Middle frontal gyrus (tissue), 1 donor: ENCODE data around the gene MEPE.

ENCODE experiments used
- DNase-seq: peaks from one replicate; pipeline ENCODE4 v3.0.0-alpha.2; 2015; ENCODE audit warnings: low spot score; ENCODE audit errors: extremely low spot score

The MEPE gene, protein sequence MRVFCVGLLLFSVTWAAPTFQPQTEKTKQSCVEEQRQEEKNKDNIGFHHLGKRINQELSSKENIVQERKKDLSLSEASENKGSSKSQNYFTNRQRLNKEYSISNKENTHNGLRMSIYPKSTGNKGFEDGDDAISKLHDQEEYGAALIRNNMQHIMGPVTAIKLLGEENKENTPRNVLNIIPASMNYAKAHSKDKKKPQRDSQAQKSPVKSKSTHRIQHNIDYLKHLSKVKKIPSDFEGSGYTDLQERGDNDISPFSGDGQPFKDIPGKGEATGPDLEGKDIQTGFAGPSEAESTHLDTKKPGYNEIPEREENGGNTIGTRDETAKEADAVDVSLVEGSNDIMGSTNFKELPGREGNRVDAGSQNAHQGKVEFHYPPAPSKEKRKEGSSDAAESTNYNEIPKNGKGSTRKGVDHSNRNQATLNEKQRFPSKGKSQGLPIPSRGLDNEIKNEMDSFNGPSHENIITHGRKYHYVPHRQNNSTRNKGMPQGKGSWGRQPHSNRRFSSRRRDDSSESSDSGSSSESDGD

GRCh38 chr4:87832669-87833068 lies at the start of gene MEPE:
Gene MEPE, plus strand, starts transcription at chr4:87832969. Its CDS starts 1,746 bp downstream, at chr4:87834715.
- no peak for DNase-seq

DNA sequence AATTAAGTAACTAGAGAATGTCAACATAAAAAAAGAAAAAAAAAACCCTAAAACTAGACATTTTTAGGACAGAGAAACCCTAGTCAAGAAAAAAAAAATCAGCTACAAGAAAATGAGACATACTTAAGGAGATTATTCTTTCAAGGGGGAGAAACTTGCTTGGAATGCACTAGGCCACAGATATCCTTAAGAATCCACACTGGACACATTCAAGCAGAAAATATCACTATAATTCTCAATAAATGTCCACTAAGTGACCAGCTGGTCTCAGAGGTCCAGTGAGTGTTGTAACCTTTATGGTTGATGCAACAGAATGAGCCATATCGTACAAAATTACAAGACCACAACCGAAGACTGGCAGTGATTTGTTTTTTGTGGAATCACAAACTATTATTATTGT lies 49.0 kb upstream of the MEPE start:
- DNase-seq: no peak

DNA sequence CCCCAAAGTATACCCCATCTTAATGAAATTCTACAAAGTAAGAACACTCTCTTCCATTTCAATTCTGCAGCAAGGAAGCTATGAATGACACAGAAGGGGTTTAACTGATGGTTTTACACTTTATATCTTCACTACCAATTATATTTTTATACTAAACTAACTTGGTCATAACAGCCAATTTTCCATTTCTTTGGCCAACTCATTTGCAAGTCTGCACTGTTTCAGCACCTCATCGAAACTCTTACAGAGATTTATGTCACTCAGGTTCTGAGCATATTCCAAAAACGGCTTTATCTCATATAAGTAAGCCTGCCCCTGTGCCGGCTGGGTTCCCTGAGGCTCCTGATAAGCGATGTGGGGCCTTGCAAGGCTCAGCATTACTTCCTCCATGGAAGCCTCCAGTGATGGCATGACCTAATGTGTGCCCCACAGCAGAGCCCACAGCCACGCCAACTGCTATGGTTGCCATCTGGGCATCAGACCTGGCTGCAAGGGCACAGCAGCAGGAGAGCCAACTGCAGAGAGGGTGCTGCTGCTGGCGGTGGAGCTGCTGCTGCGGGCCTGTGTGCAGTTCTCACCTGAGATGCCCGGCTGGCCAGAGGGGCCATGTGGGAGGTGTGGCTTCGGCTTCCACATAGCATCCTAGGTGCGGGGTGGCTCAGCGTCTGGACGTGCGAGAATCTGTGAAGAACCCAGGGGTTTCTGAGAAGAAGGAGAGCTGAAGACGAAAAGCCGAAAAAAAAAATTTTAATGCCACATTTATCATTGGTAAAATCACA lies 46.8 kb upstream of the MEPE start:
- no peak for DNase-seq

GRCh38 chr4:87799301-87800113 lies 33.3 kb upstream of the MEPE start, which contains the start of gene IBSP:
Gene IBSP, plus strand, starts transcription at chr4:87799554. Its CDS starts 2,808 bp downstream, at chr4:87802362.
- no peak for DNase-seq

- DNase-seq: no peak
These were observed 29.9 kb upstream of the MEPE start for GRCh38 chr4:87802858-87803257.

DNA sequence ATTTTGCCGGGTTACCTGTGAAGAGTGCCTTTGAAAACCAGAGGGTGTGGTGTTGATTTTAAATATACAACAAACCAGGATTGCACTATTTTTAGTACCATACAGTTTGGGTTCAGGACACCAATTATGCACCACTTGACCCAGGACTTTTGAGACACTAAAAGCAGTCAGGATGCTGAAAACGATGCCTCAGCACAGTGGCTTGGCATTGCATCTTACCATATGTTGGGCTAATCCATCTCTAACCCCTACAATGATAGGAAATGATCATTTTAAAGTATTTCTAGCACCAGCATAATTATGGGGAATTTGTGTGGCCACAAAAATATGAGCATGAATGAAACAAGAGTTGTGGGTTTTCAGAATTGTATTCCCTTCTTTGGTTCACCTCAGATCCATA lies 29.3 kb upstream of the MEPE start:
- no peak for DNase-seq

DNA sequence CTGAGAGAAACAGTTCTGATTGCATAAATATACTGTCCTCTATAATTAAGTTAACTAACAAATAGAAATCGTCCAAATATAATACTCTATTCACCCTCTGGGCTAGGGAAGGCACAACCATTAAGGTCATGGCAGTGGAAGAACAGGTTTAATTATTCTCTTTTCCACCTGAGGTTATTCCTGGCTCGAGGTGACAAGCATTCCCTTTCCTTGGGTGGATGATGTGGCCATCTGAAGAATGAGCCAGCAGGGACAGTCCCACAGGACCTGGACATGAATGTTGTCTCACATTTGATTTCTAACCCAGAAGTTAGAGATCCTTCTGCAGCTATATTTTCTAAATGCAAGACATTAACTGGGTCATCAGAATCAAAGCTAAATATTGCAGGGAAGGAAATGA lies 27.9 kb upstream of the MEPE start:
- no peak for DNase-seq

DNA sequence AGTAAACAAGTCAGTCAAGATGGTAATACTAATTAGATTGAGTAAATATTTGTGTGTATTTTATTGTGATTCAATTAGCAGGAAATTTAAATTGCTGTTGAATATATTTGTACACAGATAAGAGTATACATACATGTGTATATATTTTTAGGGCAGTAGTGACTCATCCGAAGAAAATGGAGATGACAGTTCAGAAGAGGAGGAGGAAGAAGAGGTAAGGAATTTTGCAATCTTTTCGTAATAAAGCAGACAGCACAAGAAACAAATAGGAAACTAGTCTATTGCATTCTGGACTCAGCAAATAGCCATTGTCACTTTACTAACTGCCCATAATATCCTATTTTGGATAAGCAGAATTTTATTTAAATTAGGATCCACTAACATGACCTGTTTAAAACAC lies 26.8 kb upstream of the MEPE start:
- no peak for DNase-seq

DNA sequence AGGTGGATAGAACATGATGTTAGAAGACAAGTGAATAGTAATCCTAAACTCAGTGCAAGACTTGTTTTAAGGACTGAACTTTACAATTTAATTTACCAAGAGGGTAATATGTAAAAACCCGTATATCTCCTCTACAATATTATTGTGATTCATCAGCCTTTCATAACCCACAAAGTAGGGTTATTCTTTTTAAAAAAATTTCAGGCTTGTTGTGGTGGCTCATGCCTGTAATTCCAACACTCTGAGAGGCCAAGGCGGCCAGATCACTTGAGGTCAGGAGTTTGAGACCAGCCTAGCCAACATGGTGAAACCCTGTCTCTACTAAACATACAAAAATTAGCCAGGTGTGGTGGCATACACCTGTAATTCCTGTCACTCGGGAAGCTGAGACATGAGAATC lies 26.2 kb upstream of the MEPE start:
- no peak for DNase-seq

GRCh38 chr4:87807402-87807801 lies 25.4 kb upstream of the MEPE start:
- DNase-seq: no peak

DNA sequence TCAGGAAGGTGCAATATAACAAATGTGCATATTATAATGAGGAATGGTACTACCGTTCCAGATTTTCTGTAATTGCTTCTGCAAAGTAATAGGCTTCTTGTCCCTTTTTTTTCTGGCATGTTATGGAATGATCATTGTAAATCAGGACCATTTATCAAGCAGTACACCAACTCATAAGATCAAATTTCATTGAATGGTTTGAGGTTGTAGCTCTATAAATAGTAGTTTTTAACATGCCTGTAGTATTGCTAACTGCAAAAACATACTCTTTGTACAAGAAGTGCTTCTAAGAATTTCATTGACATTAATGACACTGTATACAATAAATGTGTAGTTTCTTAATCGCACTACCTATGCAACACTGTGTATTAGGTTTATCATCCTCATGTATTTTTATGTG lies 20.8 kb upstream of the MEPE start:
- DNase-seq: no peak

- DNase-seq: no peak
These were observed 13.4 kb upstream of the MEPE start for GRCh38 chr4:87819281-87819919.

- DNase-seq: no peak
These were observed 9.6 kb upstream of the MEPE start for GRCh38 chr4:87823200-87823599.

DNA sequence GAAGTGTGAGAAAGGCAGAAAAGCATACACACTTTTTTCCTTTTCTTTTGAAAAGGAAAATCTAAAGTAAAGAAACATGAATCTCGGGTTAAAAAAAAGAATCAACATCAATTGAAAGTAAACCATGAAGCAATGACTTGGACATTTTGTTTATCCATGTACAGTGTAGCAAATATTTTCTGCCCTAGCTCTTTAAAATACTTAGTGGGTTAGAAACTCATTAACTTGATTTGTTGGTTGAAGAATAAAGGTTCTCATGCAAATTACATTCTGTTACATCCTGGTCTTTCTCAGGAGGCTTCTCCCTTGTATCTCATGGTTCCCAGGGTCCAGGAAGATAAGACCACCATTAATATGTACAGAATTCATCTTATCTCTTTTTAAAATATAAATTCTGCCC lies 9.0 kb upstream of the MEPE start:
- no peak for DNase-seq

- no peak for DNase-seq
These were observed 8.4 kb upstream of the MEPE start for GRCh38 chr4:87824352-87824751.

DNA sequence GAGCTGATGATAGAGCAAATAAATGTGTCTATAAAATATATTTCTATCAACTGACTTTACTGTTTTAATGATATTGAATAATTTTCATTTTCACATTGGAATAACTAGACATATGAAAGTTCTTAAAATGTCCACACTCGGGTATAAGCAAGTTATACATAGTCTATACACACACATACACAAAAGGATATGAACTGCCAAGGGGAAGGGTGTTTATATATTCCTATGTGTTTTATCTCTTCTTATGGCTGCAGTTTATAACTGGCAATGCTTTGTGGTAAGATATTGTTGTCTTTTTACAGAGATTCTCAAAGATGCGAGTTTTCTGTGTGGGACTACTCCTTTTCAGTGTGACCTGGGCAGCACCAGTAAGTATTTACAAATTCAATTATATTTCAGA lies 1.6 kb downstream of the MEPE start:
- DNase-seq: no peak

DNA sequence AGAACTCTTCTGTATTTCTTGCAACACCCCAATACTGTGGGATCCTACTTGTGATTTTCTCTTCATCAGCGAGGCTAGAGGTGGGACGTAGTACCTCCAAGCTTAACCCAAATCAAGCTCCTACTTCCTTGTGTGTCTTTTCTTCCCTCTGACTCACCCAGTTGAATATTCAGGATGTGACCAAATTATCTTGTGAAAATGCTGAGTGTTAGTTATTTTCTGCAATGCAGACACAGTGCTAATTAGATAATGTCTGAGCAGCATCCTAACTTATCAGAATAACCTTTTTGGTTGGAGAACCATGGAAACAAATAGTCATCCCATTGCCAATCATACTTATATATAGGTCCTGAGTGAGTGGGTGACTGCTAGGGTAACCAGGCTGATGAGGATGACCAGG lies 2.4 kb downstream of the MEPE start:
- DNase-seq: no peak

GRCh38 chr4:87835743-87836142 lies 3.0 kb downstream of the MEPE start:
- DNase-seq: no peak

GRCh38 chr4:87838205-87838604 lies 5.4 kb downstream of the MEPE start:
- no peak for DNase-seq

DNA sequence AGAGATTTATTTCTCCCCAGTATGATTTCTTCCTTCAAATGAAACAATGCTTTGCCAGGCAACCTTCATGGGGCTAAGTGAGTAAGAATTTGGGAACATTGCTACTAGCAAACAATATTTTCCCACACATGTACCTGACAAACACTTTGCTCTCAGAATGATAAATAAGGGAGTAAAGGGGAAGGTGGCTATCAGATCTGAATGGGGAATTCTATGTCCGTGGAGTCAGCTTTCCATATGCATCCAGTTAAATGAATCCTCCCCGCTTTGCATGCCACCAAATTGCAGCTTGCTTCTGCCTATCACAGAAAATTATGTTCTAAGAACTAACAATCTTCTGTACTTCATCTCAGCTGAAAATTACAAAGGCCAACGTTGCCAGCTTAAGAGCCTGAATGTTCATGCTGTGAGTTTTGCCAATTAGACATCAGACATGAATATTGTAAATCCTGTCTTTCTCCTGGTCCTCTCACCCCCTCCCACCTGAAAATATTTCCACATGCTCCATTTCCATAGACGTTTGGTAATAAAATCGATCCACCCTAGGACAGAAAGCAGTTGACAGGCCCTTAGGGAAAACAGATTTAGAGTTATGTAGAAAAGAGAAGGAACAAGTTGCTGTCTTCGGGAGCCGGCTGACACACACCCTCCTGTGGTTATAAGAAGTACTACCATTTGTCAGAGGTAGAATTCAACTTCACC lies 6.3 kb downstream of the MEPE start:
- peak; percentile 24 for DNase-seq

DNA sequence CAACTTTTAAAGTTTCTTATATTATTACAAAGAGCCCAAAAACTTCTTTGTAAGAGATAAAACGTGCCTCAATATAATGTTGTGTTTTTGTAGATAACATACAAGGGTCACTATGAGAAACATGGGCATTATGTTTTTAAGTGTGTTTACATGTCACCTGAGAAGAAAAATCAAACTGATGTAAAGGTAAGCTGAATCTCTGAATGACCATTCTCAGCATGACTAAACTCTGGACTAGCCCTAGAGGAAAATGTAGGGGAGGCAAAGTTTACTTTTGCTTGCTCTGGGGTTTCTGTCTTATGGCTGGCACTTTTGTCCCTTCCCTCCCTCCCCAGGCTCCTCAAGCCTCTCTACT lies 6.8 kb downstream of the MEPE start:
- no peak for DNase-seq
